Activated CD4-positive, alpha-beta memory T cell treated with anti-CD3 and anti-CD28 coated beads for 36 hours (primary cell): ENCODE measurements around the gene SLC51B. TPM values are rescaled to one million over a fixed set of nuclear protein-coding genes. Genes with fewer than 3 reads are reported as not detected.
"Not testable (repeated sequence)": the region's sequence is repeated elsewhere in the genome, so short reads cannot be mapped to it uniquely, and the experiment has no call there.

Experiments used
- CTCF ChIA-PET: fragments of 350-600 bp; sonication (Branson Sonifier 250); formaldehyde crosslinking; loops from one replicate; lab custom pipeline; 2021; ENCODE audit warnings: antibody characterized with exemption, inconsistent platforms; lab: Charles Lee
- POLR2A ChIA-PET: fragments of 350-600 bp; sonication (Branson Sonifier 250); formaldehyde crosslinking; loops from one replicate; lab custom pipeline; 2021; ENCODE audit warnings: antibody characterized with exemption; lab: Charles Lee
- DNase-seq: peaks from one replicate; pipeline ENCODE4 v3.0.0-alpha.2; 2020
- H3K27ac Mint-ChIP-seq: one replicate; pipeline ENCODE4 v1.8.0; 2021; ENCODE audit warnings: mixed read lengths
- H3K27me3 Mint-ChIP-seq: one replicate; pipeline ENCODE4 v1.8.0; 2021; ENCODE audit warnings: mixed read lengths
- H3K36me3 Mint-ChIP-seq: one replicate; pipeline ENCODE4 v1.8.0; 2021; ENCODE audit warnings: mixed read lengths
- H3K4me1 Mint-ChIP-seq: one replicate; pipeline ENCODE4 v1.8.0; 2021; ENCODE audit warnings: low read depth, mixed read lengths
- H3K4me3 Mint-ChIP-seq: one replicate; pipeline ENCODE4 v1.8.0; 2021; ENCODE audit warnings: mild to moderate bottlenecking, mixed read lengths
- H3K9me3 Mint-ChIP-seq: one replicate; pipeline ENCODE4 v1.8.0; 2021; ENCODE audit warnings: mixed read lengths
- intact Hi-C: fragments of 100-400 bp; cut with micrococcal nuclease; formaldehyde crosslinking; loops from one replicate; pipeline ENCODE4 v1.15.1; 2023
- total RNA-seq, 2 experiments: library from RNA; stranded (reverse); gene quantifications; one replicate each; pipeline ENCODE4 v1.2.3, GENCODE V29; 2021

The SLC51B gene
- total RNA-seq, 2 experiments from 2014 or later: not detected

DNA sequence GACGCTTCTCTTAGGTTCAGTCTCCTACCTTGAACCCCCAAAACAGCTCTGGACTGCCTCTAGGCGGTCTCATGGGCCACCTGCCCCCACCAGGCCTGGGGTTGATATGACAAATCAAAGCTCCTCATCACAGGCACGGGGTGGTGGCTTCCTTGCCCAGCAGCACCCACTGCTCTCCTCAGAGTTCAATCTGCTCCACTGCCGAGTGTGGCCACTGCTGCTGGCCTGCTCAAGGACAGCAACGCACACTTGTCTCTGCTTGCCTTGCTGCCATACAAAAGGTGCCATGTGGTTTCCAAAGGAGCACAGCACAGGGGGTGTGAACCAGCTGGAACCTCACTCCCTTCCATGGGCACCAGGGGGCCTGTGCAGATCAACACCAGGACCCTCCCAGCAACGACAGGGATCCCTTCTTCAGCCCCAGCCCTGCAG is 41.5 kb downstream of the SLC51B start:
- POLR2A ChIA-PET: no interaction called here
- peaks cover 14% of the 10 kb centered on the region for H3K27me3 Mint-ChIP-seq

DNA sequence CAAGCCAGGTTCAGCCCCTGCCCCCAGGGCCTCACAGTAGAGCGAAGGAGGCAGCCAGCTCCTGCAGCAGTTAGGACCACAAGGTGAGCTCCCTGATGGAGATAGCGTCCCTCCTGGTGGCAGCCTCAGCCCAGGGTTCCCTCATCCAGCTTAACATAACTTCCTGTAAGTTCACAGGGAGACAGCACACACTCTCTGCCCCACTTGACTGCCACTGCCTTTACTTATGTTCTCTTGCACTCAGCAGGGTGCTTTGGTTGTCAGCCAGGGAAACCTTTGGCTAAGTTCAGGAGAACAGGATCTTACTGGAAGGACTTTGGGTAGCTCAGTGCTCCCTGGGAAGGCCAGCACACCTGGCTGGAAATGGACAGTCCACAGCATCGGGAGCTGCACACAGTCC is 42.2 kb downstream of the SLC51B start:
- Mint-ChIP-seq H3K4me1 (peaks cover 6% of the 10 kb centered on the region), H3K27me3 (peaks cover 12% of the 10 kb centered on the region), H3K9me3 (no peaks in the 10 kb centered on the region), H3K27ac (no peak overlapping the region), H3K4me3 (no peak overlapping the region), H3K36me3 (no peaks in the 10 kb centered on the region)
- ChIA-PET CTCF (interaction anchor here (0.6 to 2.5 kb wide), 5 partner anchors 9 to 199 kb away, joined by 3 to 15 read pairs (median 4); partner anchors contain the start of gene PARP16), POLR2A (no interaction called here)
- intact Hi-C loops: loop anchor here (10.0 kb wide), 1 partner anchor 353 kb away; no protein-coding TSS in a partner anchor
- DNase-seq: no peak

More for the DNA sequence above, 41.5 kb downstream of the SLC51B start:
- Mint-ChIP-seq H3K36me3 (no peaks in the 10 kb centered on the region), H3K4me1 (peaks cover 9% of the 10 kb centered on the region), H3K4me3 (no peak overlapping the region), H3K9me3 (no peaks in the 10 kb centered on the region), H3K27ac (no peak overlapping the region)
- no peak for DNase-seq
- intact Hi-C loops: loop anchor here (10.0 kb wide), 1 partner anchor 352 kb away; no protein-coding TSS in a partner anchor
- CTCF ChIA-PET: interaction anchor here (1.1 to 2.5 kb wide), 5 partner anchors 9 to 200 kb away, joined by 3 to 15 read pairs (median 4); partner anchors contain the start of gene PARP16

DNA sequence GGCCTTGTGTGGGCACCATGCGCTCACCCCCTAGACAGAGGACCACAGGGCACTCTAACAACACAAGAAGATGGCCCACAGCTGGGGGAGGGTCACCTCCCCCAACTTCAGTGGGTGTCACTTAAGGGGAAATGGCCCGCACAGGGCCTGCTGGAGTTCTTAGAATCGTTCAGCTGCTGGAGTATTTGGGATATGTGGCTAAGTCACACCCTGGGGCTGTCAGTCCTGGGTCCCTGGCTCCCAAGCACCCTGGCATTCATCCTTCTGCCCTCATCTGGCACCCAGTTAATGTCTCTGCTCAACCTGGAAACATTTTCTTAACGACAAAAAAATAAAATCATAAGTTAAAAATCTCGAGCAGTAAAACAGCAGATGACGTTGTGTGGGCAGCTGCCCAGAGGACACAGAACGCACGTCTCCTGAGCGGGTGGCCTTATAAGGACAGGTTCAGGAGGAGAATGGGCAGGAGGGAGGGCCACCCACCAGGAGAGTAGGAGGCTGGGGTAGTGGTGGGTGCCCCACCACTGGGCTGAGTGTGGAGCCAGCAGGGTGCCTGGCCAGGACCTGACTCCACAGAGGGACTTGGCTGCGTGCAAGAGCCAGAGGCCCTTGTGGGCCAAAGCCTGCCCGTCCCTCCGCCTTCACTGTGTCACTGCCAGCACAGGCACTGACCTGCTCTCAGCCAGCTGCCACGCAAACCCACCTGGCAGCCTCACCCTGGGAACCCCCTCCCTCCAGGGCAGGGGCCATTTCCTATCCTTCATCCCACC is 42.9 kb downstream of the SLC51B start:
- POLR2A ChIA-PET: no interaction called here
- H3K9me3 Mint-ChIP-seq: no peaks in the 10 kb centered on the region

DNA sequence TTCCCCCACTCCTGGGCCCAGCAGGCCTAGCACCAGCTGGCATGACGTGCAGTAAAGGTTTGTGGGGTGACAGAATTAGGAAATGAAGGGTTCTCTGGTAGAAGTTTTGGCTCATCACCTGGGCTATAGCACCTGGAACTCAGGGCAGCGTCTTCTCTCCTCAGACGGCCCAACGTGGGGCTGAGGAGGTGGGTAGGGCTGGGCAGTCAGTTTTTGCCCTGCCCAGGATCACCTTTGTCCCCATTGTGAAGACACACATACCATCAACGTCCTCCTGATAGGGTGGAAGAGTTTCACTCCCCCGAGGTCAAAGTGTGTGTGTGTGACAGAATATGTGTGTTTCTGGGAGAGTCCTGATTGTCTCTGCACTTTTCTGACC is 43.4 kb downstream of the SLC51B start:
- Mint-ChIP-seq H3K27ac (no peak overlapping the region), H3K4me3 (no peak overlapping the region), H3K4me1 (no peaks in the 10 kb centered on the region), H3K36me3 (no peaks in the 10 kb centered on the region), H3K27me3 (peaks cover 6% of the 10 kb centered on the region), H3K9me3 (no peaks in the 10 kb centered on the region)
- POLR2A ChIA-PET: no interaction called here
- DNase-seq: no peak
- intact Hi-C loops: loop anchor here (10.0 kb wide), 1 partner anchor 354 kb away; no protein-coding TSS in a partner anchor
- CTCF ChIA-PET: interaction anchor here (2.5 kb wide), 1 partner anchor 11 kb away, joined by 15 read pairs; no protein-coding TSS in a partner anchor

More for the DNA sequence above, 42.9 kb downstream of the SLC51B start:
- no peak for DNase-seq
- Mint-ChIP-seq H3K27me3 (peaks cover 7% of the 10 kb centered on the region), H3K4me1 (no peaks in the 10 kb centered on the region), H3K36me3 (no peaks in the 10 kb centered on the region), H3K4me3 (no peak overlapping the region), H3K27ac (no peak overlapping the region)
- intact Hi-C loops: loop anchor here (10.0 kb wide), 1 partner anchor 353 kb away; no protein-coding TSS in a partner anchor
- CTCF ChIA-PET: interaction anchor here (0.6 to 2.5 kb wide), 3 partner anchors 10 to 23 kb away, joined by 4 to 15 read pairs (median 4); no protein-coding TSS in a partner anchor

DNA sequence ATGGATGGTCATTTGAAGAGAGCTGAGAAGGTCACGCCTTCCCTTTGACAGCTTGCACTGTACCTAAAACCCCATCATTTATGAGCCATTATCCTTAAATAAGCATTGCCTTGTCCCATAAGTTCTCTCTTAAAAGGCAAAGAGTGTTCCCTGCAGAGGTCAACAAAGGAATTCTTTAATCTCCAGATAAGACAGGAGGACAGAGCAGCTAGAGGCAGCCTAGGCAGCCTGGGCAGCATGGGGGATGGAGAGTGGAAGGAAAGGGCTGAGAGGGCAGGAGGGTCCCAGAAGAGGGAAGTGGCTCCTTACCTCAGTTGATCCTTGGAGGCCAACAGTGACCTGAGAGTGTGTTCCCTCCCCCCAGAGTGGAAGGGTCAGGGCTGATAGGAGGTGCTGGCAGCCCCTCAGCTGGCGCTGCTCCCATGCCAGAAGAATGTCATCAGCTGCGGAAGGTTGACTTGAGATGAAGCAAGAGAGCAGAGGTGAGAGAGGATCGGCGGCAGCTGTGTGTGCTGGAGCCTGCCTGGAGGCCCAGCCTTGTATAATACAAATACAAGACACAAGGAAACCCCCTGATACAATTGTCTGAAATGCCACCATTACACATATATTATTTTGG is 44.1 kb downstream of the SLC51B start:
- intact Hi-C loops: loop anchor here (10.0 kb wide), 1 partner anchor 355 kb away; no protein-coding TSS in a partner anchor
- H3K36me3 Mint-ChIP-seq: no peaks in the 10 kb centered on the region
- no peak for DNase-seq
- no peak overlapping the region for H3K4me3 Mint-ChIP-seq
- no peaks in the 10 kb centered on the region for H3K9me3 Mint-ChIP-seq
- no peaks in the 10 kb centered on the region for H3K4me1 Mint-ChIP-seq
- no peak overlapping the region for H3K27ac Mint-ChIP-seq
- peaks cover 3% of the 10 kb centered on the region for H3K27me3 Mint-ChIP-seq
- POLR2A ChIA-PET: no interaction called here
- CTCF ChIA-PET: no interaction called here

DNA sequence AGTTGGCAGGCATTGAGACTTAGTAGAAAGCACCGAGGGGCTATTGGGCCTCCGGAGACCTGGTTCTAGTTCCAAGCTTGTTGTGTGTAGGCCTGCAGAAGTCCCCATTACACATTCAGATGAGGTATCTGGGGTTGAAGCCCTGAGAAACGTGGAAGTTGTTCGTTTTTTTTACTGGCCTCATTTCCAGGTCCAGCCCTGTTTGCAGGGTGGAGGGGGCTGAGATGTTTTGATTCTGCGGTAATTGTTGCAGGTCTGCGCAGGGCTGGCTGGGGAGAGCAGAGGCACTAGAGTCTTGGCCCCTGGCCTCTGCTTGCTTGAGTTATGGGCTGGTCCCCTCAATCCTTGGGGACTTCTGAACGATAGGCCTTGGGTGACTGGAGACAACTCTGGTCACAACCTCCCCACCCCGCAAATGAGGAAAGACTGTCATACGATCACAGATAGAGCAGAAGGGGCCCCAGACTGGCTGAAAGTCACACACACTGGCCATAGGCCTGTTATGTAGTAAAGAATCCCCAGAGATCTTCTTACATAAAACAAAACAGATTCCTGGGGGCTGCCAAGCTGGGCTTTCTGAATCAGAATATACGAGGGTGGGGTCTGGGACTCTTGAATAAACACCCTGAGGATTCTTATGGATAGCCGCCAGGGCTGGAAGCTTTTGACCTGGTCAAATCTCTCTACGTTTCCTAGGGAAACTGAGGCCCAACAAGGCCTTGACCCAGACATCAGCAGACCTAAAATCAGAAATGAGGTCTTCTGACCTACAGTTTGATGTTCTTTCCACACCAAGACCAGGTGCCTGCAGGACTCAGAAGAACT is 47.0 kb downstream of the SLC51B start:
- ChIA-PET CTCF (no interaction called here), POLR2A (no interaction called here)
- no peak overlapping the region for H3K4me3 Mint-ChIP-seq
- no peaks in the 10 kb centered on the region for H3K27me3 Mint-ChIP-seq
- H3K4me1 Mint-ChIP-seq: no peaks in the 10 kb centered on the region
- DNase-seq: no peak
- intact Hi-C loops: no loop called here
- no peaks in the 10 kb centered on the region for H3K9me3 Mint-ChIP-seq
- no peaks in the 10 kb centered on the region for H3K36me3 Mint-ChIP-seq
- no peak overlapping the region for H3K27ac Mint-ChIP-seq

DNA sequence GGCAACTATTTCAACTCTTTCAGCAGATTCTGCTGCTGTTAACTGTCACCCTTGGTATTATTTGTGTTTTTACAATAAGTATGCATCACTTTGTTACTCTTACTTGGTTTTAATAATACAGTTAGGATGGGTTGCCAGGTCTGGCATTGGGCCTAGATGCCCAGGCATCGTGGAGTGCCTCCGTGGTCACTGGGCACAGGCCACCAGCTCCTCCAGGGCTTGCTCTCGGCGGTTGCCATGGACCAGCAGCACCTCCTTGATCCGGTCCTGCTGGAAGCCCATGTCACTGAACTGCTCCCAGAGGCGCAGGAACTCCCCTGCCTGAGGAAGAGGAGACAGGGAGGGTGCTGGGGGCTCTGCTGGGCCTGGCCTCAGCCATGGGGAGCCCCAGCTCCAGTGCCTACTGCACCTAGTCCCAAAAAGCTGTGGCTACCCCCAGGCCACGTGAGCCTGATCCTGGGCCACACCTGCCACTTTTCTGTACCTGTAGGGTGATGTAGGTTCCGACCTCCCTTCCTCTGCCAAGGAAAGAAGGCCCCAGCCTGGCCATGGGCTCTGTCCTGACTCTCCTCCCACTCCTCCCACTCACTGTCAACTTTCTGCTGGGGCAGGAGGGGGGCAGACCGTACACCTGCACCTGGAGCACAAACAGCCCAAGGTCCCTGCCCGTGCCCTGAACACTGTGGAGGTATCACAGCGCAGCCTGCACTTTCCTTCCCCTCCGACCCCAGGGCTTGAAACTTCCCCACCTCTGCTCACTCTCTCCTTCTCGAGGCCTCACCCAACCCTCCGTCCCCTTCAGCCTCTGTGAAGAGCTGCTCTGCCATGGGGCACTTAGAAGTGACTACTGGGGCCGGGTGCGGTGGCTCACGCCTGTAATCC is 48.0 kb downstream of the SLC51B start:
- H3K4me3 Mint-ChIP-seq: no peak overlapping the region
- H3K4me1 Mint-ChIP-seq: no peaks in the 10 kb centered on the region
- H3K27ac Mint-ChIP-seq: no peak overlapping the region
- intact Hi-C loops: no loop called here
- H3K9me3 Mint-ChIP-seq: no peaks in the 10 kb centered on the region
- ChIA-PET POLR2A (no interaction called here), CTCF (interaction anchor here (1.2 kb wide), 1 partner anchor 60 kb away, joined by 4 read pairs; no protein-coding TSS in a partner anchor)
- DNase-seq: no peak
- H3K27me3 Mint-ChIP-seq: no peaks in the 10 kb centered on the region
- peaks cover 3% of the 10 kb centered on the region for H3K36me3 Mint-ChIP-seq

DNA sequence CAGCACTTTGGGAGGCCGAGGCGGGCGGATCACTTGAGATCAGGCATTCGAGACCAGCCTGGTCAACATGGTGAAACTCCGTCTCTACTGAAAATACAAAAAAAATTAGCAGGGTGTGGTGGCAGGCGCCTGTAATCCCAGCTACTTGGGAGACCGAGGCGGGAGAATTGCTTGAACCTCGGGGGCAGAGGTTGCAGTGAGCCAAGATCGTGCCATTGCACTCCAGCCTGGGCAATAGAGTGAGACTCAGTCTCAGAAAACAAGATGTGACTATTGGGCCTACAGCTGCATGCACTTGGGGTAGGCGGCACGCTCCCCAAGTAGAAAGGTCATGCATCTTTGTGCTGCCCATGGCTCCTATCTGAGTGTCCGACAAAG is 48.6 kb downstream of the SLC51B start:
- H3K4me3 Mint-ChIP-seq, H3K27ac Mint-ChIP-seq, H3K27me3 Mint-ChIP-seq, H3K9me3 Mint-ChIP-seq, intact Hi-C loops, POLR2A ChIA-PET, H3K36me3 Mint-ChIP-seq, DNase-seq, H3K4me1 Mint-ChIP-seq: not testable (repeated sequence)
- CTCF ChIA-PET: interaction anchor here (0.7 to 1.2 kb wide), 2 partner anchors 60 kb away, joined by 3 to 4 read pairs; no protein-coding TSS in a partner anchor

DNA sequence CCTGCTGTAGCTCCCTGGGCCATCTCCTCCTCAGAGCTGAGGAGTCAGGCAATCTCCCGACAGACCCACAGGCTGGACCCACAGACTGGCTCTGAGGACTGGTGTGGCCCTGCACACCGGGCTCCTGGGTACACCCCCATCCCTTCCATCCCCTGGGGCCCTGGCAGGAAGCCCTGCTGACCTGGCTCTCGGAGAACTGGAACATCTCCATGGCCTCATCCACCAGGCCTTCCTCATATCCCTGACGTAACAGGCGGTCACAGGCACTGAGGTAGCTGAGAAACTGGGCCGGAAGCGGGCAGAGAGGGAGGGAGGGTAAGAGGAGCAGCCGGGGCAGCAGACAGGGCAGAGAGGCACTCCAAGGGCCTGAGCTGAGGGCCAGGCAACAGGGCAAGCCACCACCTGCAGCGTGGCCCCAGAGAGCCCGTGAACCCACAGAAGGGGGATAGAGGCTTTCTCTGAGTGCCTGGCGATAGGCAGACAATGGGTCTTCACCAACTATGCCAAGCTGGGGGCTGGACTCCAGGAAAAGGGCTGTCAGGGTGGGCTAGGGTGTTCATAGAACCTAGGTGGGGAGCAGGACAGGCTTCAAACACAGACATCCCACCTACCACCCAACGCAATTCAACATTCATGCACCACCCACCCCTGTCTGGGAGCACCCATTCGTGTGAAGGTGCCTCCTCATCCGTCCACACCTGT is 49.3 kb downstream of the SLC51B start:
- ChIA-PET POLR2A (no interaction called here), CTCF (interaction anchor here (0.7 to 0.9 kb wide), 2 partner anchors 10 to 61 kb away, joined by 3 read pairs; no protein-coding TSS in a partner anchor)
- DNase-seq: no peak
- no peaks in the 10 kb centered on the region for H3K9me3 Mint-ChIP-seq
- H3K4me3 Mint-ChIP-seq: no peak overlapping the region
- H3K36me3 Mint-ChIP-seq: peaks cover 14% of the 10 kb centered on the region
- no peaks in the 10 kb centered on the region for H3K4me1 Mint-ChIP-seq
- H3K27ac Mint-ChIP-seq: no peak overlapping the region
- intact Hi-C loops: no loop called here
- no peaks in the 10 kb centered on the region for H3K27me3 Mint-ChIP-seq

DNA sequence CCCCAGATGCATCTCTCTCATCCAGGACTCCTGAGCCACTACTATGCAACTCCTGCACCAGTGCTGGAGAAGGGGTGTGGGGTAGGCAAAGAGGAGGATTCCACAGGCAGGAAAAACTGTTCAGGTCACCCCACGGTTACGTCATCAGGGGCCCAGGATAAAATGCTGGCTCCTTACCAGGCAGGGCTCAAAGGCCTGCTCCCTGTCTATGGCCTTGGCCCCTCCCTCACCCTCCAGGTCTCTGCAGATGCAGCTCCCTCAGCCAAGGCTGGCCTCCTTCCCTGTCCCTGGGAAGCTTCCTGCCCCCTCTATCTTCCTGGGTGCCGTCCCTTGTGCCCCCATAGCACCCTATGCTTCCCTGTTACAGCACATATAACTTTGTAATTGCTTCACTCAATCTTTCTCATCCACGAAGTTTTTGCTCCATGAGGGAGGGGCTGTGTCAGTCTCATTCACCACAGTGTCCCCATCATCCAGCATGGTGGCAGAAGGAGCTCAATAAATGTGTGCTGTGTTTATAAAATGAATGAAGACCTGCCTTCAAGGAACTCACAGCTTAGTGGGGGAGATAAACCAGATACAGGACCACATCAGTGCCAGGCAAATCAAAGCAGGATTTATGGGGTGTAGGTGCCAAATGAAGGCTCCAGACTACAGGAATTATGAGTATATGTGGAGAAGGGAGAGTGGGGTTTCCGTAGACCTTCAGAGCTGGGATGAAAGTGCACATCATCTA is 50.0 kb downstream of the SLC51B start:
- H3K9me3 Mint-ChIP-seq: no peaks in the 10 kb centered on the region
- no peak for DNase-seq
- peaks cover 14% of the 10 kb centered on the region for H3K36me3 Mint-ChIP-seq
- ChIA-PET POLR2A (no interaction called here), CTCF (interaction anchor here (0.9 kb wide), 2 partner anchors 11 to 43 kb away, joined by 3 read pairs; no protein-coding TSS in a partner anchor)
- intact Hi-C loops: no loop called here
- H3K27ac Mint-ChIP-seq: no peak overlapping the region
- H3K27me3 Mint-ChIP-seq: no peaks in the 10 kb centered on the region
- no peaks in the 10 kb centered on the region for H3K4me1 Mint-ChIP-seq
- H3K4me3 Mint-ChIP-seq: no peak overlapping the region
